ENCODE measurements around the gene KRTAP1-3. TPM values are rescaled to one million over a fixed set of nuclear protein-coding genes. Genes with fewer than 3 reads are reported as not detected.
A peak's percentile ranks its signal among the peaks of the same experiment; 100 is the strongest.
"Not testable (repeated sequence)": the region's sequence is repeated elsewhere in the genome, so short reads cannot be mapped to it uniquely, and the experiment has no call there.

KRTAP1-3 gene, protein sequence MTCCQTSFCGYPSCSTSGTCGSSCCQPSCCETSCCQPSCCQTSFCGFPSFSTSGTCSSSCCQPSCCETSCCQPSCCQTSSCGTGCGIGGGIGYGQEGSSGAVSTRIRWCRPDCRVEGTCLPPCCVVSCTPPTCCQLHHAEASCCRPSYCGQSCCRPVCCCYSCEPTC
- total RNA-seq = not detected

DNA sequence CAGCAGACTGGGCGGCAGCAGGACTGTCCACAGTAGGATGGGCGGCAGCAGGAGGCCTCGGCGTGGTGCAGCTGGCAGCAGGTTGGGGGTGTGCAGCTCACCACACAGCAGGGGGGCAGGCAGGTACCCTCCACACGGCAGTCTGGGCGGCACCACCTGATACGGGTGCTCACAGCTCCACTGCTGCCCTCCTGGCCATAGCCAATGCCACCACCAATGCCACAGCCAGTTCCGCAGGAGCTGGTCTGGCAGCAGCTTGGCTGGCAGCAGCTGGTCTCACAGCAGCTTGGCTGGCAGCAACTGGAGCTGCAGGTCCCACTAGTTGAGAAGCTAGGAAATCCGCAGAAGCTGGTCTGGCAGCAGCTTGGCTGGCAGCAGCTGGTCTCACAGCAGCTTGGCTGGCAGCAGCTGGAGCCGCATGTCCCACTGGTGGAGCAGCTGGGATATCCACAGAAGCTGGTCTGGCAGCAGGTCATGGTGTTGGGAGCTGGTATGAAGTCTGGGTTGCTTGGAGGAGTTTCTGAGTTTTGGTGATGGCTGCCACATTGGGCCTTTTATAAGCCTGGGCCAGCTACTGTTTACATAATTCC is at the start of gene KRTAP1-3:
Gene KRTAP1-3 (minus strand): TSS at position 529 of the 590 bp plus-strand sequence. CDS start 53 bp downstream, at position 476.
- WGBS, 2 donors = 88 to 89% methylated on average over 7 to 9 of the region's 10 CpGs
- not testable (repeated sequence) for H3K27ac ChIP-seq; H3K4me1 ChIP-seq; H3K36me3 ChIP-seq; H3K9me3 ChIP-seq; H3K4me3 ChIP-seq; H3K27me3 ChIP-seq; ATAC-seq (ENCODE audit: low FRiP score in 2 of 2)
- peak in 1 of 2 donors; percentile 61 for DNase-seq

DNA sequence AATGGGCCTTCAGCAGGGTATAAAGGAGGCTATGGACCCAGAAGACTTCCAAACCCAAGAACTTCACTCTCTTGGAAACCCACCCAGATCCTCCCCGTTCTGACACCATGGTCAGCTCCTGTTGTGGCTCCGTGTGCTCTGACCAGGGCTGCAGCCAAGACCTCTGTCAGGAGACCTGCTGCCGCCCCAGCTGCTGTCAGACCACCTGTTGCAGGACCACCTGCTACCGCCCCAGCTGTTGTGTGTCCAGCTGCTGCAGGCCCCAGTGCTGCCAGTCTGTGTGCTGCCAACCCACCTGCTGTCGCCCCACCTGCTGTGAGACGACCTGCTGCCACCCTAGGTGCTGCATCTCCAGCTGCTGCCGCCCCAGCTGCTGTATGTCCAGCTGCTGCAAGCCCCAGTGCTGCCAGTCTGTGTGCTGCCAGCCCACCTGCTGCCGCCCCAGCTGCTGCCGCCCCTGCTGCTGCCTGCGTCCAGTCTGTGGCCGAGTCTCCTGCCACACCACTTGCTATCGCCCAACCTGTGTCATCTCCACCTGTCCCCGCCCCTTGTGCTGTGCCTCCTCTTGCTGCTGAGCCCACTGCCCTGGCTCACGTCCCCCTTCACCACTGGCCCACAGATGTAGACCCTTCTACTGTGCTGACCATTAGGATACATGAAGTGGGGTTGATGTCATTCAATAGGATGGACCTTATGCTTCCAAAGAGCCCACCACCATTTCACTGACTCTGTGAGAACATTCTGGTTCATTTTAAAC is 49.6 kb upstream of the KRTAP1-3 start, which contains the start of gene KRTAP4-7:
Gene KRTAP4-7 (plus strand): TSS at position 51 of the 757 bp plus-strand sequence. CDS start 57 bp downstream, at position 108.
- not testable (repeated sequence) for H3K9me3 ChIP-seq; H3K36me3 ChIP-seq; H3K27ac ChIP-seq; H3K27me3 ChIP-seq; H3K4me1 ChIP-seq; ATAC-seq (ENCODE audit: low FRiP score in 2 of 2); H3K4me3 ChIP-seq
- DNase-seq = peak in 1 of 2 donors; percentile 33
- WGBS, 2 donors = 76 to 81% methylated on average over 2 to 8 of the region's 14 CpGs

DNA sequence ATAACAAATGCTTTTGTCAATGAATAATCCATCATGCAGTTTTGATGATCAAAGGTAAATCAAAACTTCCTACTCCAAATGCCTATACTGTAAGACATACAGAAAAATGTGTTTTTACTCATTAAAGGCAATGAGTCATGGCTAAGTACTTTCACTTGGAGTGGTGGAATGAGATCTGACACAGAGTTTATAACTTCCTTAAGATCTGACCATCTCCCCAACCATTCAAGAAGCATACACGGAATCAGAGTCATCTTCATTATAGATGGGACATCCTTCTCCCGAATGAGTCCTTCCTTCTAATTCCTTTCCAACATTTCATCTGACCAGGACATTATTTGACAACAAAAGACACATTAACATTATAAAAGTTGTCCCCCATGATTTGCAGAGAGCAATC is 48.8 kb upstream of the KRTAP1-3 start:
- H3K27me3 ChIP-seq; H3K9me3 ChIP-seq; ATAC-seq (ENCODE audit: low FRiP score in 2 of 2); DNase-seq; H3K27ac ChIP-seq; H3K4me3 ChIP-seq; H3K36me3 ChIP-seq; H3K4me1 ChIP-seq: not testable (repeated sequence)
- WGBS, 2 donors = 71 to 74% methylated on average over 2 of the region's 2 CpGs

DNA sequence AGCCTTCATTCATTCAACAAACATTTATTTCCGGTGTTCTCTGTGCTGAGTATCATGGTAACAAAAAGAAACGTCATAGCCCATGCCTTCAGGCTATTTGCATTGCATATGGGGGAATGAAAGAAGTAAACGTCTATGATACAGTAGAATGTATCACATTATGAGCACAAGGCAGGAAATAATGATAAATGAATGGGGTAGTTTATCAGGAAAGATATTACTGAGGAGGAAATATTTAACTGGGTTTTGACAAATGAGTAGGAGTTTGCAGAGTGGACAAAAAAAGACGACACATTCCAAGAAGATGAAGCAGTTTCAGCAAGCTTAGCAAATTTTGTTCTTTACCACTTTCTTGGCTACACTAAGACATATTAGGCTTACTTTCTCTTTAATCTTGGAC is 48.0 kb upstream of the KRTAP1-3 start:
- H3K27me3 ChIP-seq = no peaks in the 10 kb centered on the region
- no peaks in the 10 kb centered on the region for H3K36me3 ChIP-seq
- H3K9me3 ChIP-seq = no peaks in the 10 kb centered on the region
- WGBS, 2 donors = 46 to 47% methylated on average over 4 of the region's 4 CpGs
- TF ChIP-seq, protein P1, sequence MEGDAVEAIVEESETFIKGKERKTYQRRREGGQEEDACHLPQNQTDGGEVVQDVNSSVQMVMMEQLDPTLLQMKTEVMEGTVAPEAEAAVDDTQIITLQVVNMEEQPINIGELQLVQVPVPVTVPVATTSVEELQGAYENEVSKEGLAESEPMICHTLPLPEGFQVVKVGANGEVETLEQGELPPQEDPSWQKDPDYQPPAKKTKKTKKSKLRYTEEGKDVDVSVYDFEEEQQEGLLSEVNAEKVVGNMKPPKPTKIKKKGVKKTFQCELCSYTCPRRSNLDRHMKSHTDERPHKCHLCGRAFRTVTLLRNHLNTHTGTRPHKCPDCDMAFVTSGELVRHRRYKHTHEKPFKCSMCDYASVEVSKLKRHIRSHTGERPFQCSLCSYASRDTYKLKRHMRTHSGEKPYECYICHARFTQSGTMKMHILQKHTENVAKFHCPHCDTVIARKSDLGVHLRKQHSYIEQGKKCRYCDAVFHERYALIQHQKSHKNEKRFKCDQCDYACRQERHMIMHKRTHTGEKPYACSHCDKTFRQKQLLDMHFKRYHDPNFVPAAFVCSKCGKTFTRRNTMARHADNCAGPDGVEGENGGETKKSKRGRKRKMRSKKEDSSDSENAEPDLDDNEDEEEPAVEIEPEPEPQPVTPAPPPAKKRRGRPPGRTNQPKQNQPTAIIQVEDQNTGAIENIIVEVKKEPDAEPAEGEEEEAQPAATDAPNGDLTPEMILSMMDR (IDR thresholded peaks at IDR 0.05) = no peak
- TF ChIP-seq POLR2A (IDR thresholded peaks at IDR 0.05) (no peak), POLR2AphosphoS5 (IDR thresholded peaks at IDR 0.05) (no peak), EP300 (IDR thresholded peaks at IDR 0.05) (no peak)
- H3K27ac ChIP-seq = no peak overlapping the region
- H3K4me1 ChIP-seq = no peaks in the 10 kb centered on the region
- DNase-seq (no peak), ATAC-seq (ENCODE audit: low FRiP score in 2 of 2) (no peak)
- H3K4me3 ChIP-seq = no peak overlapping the region

DNA sequence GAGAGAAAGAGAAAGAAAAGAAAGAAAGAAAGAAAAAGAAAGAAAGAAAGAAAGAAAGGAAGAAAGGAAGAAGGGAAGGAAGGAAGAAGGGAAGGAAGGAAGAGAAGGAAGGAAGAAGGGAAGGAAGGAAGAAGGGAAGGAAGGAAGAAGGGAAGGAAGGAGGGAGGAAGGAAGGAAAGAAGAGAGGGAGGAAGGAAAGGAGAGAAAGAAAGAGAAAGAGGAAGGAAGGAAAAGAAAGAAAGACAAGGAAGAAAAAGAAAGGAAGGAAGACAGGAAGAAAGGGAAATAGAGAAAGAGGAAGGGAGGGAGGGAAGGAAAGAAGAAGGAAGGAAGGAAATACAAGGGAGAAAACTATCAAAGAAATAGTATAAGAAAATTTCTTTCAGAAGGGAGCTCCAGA is 42.1 kb upstream of the KRTAP1-3 start:
- DNase-seq (no peak), ATAC-seq (ENCODE audit: low FRiP score in 2 of 2) (no peak)
- TF ChIP-seq, protein P1 (IDR thresholded peaks at IDR 0.05) = no peak
- TF ChIP-seq EP300 (IDR thresholded peaks at IDR 0.05) (no peak), POLR2A (IDR thresholded peaks at IDR 0.05) (no peak), POLR2AphosphoS5 (IDR thresholded peaks at IDR 0.05) (no peak)
- Histone ChIP-seq H3K9me3 (no peaks in the 10 kb centered on the region), H3K4me1 (no peaks in the 10 kb centered on the region), H3K4me3 (no peak overlapping the region), H3K27ac (no peak overlapping the region), H3K27me3 (no peaks in the 10 kb centered on the region), H3K36me3 (no peaks in the 10 kb centered on the region)

DNA sequence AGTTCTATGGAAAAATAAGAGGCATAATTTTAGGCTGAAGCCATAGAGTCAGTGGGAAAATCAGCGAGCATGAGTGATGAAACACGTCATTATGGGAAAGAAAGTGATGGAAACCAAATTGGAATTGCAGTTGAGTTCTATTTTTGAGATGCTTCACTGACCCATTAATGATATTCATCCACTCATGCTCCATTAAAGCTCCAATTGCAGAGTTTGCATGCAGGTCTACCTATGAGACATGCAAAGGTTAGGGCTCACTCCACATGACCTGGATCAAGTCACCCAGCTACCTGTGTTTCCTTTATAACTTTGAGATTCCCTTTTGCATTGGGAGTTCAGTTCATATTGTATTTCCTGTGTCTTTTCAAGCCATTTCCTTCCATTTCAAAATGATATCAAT is 39.0 kb upstream of the KRTAP1-3 start:
- TF ChIP-seq EP300 (IDR thresholded peaks at IDR 0.05) (no peak), POLR2AphosphoS5 (IDR thresholded peaks at IDR 0.05) (no peak), POLR2A (IDR thresholded peaks at IDR 0.05) (no peak)
- TF ChIP-seq, protein P1 (IDR thresholded peaks at IDR 0.05) = no peak
- no peak for DNase-seq

More for the DNA sequence above, 39.0 kb upstream of the KRTAP1-3 start:
- Histone ChIP-seq H3K27me3 (no peaks in the 10 kb centered on the region), H3K4me1 (no peaks in the 10 kb centered on the region), H3K4me3 (no peak overlapping the region), H3K27ac (no peak overlapping the region), H3K9me3 (no peaks in the 10 kb centered on the region), H3K36me3 (no peaks in the 10 kb centered on the region)
- no peak for ATAC-seq (ENCODE audit: low FRiP score in 2 of 2)
- 89 to 90% methylated on average over 2 of the region's 2 CpGs for WGBS, 2 donors

Data from upper lobe of left lung (tissue), 6 donors.